ENCODE data around the gene STAT1.

DNA sequence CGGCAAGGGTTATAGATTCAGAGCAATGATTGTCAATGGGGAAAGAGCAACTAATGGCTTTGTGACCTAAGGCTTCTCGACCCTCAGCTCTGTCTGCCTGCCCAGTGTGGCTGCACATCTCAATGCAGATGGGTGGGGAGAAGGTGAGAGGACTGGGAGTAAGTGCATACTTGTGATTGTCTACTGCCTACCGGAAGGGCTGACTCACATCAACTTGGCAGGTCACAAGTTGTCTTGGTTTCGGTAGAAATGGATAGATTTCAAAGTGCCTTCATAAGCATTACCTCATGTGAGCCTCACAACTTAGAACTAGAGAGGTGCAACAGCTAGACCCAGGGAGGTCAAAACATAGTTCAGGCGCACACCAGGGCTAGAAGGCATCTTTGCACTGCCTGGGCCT lies 29.4 kb downstream of the STAT1 start:
- TF ChIP-seq, protein P1, sequence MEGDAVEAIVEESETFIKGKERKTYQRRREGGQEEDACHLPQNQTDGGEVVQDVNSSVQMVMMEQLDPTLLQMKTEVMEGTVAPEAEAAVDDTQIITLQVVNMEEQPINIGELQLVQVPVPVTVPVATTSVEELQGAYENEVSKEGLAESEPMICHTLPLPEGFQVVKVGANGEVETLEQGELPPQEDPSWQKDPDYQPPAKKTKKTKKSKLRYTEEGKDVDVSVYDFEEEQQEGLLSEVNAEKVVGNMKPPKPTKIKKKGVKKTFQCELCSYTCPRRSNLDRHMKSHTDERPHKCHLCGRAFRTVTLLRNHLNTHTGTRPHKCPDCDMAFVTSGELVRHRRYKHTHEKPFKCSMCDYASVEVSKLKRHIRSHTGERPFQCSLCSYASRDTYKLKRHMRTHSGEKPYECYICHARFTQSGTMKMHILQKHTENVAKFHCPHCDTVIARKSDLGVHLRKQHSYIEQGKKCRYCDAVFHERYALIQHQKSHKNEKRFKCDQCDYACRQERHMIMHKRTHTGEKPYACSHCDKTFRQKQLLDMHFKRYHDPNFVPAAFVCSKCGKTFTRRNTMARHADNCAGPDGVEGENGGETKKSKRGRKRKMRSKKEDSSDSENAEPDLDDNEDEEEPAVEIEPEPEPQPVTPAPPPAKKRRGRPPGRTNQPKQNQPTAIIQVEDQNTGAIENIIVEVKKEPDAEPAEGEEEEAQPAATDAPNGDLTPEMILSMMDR (IDR thresholded peaks at IDR 0.05) = no peak
- TF ChIP-seq POLR2A (IDR thresholded peaks at IDR 0.05) = no peak
